ENCODE measurements around the gene ADGRG3. TPM values are rescaled to one million over a fixed set of nuclear protein-coding genes. Genes with fewer than 3 reads are reported as not detected.
A peak's percentile ranks its signal among the peaks of the same experiment; 100 is the strongest.

The ADGRG3 gene
- total and polyA plus RNA-seq, 2 of the 13 experiments (the other 11 are each of a cell fraction or from before 2014, with no cell fraction given): 2.7 to 11.8 TPM

DNA sequence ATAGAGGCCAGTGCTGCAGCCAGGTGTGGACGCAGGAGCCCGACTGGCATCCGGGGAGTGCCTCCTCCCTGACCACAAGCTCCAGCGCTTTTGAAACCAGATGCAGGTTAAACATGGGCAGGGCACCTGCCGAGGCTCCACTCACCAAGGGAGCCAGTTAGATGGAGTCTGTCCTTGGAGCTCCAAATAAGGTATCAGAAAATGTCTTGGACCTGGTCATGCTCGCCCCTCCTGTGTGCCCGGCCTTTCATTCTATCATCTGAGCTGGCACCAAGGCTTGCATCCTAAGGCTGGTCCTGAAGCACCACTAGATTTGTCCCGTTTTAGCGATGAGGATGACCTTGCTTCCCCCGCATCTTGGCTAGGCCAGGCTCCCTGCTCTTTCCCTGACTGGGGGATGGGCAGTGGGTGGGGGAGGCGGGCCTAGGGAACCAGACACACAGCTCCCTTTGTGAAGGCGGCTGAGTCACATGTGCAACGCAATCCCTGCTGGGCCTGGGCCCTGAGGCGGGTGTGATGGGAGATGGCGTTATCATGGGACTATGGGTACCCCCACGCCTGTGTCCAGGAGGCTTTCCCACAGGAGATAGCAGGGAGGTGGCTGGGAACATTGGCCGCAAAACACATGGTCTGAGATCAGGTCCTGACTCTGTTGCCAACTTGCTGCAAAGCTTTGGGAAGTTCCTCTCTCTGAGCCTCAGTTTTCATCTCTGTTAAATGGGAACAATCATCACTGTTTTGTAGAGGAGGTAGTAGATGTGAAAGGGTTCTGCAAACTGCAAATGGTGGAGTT lies 44.7 kb upstream of the ADGRG3 start (continued):
- TF ChIP-seq, protein P1, sequence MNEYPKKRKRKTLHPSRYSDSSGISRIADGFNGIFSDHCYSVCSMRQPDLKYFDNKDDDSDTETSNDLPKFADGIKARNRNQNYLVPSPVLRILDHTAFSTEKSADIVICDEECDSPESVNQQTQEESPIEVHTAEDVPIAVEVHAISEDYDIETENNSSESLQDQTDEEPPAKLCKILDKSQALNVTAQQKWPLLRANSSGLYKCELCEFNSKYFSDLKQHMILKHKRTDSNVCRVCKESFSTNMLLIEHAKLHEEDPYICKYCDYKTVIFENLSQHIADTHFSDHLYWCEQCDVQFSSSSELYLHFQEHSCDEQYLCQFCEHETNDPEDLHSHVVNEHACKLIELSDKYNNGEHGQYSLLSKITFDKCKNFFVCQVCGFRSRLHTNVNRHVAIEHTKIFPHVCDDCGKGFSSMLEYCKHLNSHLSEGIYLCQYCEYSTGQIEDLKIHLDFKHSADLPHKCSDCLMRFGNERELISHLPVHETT (CRISPR knock-in tag; conservative IDR thresholded peaks at IDR 0.05): no peak
- TF ChIP-seq, protein P2, sequence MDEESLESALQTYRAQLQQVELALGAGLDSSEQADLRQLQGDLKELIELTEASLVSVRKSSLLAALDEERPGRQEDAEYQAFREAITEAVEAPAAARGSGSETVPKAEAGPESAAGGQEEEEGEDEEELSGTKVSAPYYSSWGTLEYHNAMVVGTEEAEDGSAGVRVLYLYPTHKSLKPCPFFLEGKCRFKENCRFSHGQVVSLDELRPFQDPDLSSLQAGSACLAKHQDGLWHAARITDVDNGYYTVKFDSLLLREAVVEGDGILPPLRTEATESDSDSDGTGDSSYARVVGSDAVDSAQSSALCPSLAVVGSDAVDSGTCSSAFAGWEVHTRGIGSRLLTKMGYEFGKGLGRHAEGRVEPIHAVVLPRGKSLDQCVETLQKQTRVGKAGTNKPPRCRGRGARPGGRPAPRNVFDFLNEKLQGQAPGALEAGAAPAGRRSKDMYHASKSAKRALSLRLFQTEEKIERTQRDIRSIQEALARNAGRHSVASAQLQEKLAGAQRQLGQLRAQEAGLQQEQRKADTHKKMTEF (CRISPR knock-in tag; IDR thresholded peaks at IDR 0.05): 0 out of 2 replicates have a peak, but pooled peaks have one; percentile 10
- TF ChIP-seq, protein P3, sequence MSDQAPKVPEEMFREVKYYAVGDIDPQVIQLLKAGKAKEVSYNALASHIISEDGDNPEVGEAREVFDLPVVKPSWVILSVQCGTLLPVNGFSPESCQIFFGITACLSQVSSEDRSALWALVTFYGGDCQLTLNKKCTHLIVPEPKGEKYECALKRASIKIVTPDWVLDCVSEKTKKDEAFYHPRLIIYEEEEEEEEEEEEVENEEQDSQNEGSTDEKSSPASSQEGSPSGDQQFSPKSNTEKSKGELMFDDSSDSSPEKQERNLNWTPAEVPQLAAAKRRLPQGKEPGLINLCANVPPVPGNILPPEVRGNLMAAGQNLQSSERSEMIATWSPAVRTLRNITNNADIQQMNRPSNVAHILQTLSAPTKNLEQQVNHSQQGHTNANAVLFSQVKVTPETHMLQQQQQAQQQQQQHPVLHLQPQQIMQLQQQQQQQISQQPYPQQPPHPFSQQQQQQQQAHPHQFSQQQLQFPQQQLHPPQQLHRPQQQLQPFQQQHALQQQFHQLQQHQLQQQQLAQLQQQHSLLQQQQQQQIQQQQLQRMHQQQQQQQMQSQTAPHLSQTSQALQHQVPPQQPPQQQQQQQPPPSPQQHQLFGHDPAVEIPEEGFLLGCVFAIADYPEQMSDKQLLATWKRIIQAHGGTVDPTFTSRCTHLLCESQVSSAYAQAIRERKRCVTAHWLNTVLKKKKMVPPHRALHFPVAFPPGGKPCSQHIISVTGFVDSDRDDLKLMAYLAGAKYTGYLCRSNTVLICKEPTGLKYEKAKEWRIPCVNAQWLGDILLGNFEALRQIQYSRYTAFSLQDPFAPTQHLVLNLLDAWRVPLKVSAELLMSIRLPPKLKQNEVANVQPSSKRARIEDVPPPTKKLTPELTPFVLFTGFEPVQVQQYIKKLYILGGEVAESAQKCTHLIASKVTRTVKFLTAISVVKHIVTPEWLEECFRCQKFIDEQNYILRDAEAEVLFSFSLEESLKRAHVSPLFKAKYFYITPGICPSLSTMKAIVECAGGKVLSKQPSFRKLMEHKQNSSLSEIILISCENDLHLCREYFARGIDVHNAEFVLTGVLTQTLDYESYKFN (CRISPR knock-in tag; conservative IDR thresholded peaks at IDR 0.05): 0 out of 2 replicates have a peak, but pooled peaks have one; percentile 18
- TF ChIP-seq ZNF10 (CRISPR knock-in tag; IDR thresholded peaks at IDR 0.05; ENCODE audit: borderline replicate concordance, low read depth) (no peak), ZNF781 (CRISPR knock-in tag; IDR thresholded peaks at IDR 0.05; ENCODE audit: borderline replicate concordance, not compliant biosample characterization) (no peak), ZNF644 (CRISPR knock-in tag; IDR thresholded peaks at IDR 0.05; ENCODE audit: low read depth) (peak; percentile 16; the same call in 1 of the 2 replicates), HMGA1 (CRISPR knock-in tag; conservative IDR thresholded peaks at IDR 0.05) (no peak), CHD4 (IDR thresholded peaks at IDR 0.05; ENCODE audit: borderline replicate concordance, low read length) (peak; percentile 100; the same call in 1 of the 2 replicates), EP300 (IDR thresholded peaks at IDR 0.05; ENCODE audit: low read depth in 2 of 2, low read length in 2 of 2) (peak; percentile 49 to 88; a peak in 2 of 4 replicates), EP300 (CRISPR knock-in tag; IDR thresholded peaks at IDR 0.05; ENCODE audit: borderline replicate concordance) (no peak), HCFC1 (IDR thresholded peaks at IDR 0.05; ENCODE audit: low read depth, low read length) (no peak), SKI (IDR thresholded peaks at IDR 0.05; ENCODE audit: partially characterized antibody) (peak; percentile 44), ESRRA (CRISPR knock-in tag; IDR thresholded peaks at IDR 0.05; ENCODE audit: low read depth) (no peak), CBX5 (CRISPR knock-in tag; IDR thresholded peaks at IDR 0.05; ENCODE audit: borderline replicate concordance) (peak; percentile 14; the same call in 1 of the 2 replicates), ZNF768 (CRISPR knock-in tag; IDR thresholded peaks at IDR 0.05) (peak; percentile 2), ADNP (CRISPR knock-in tag; IDR thresholded peaks at IDR 0.05) (peak; percentile 97), SSRP1 (CRISPR knock-in tag; IDR thresholded peaks at IDR 0.05) (0 out of 2 replicates have a peak, but pooled peaks have one; percentile 84), ATF7-NPFF (CRISPR knock-in tag; IDR thresholded peaks at IDR 0.05; ENCODE audit: low read depth) (no peak), GTF2F1 (IDR thresholded peaks at IDR 0.05; ENCODE audit: low read length) (no peak)
- TF ChIP-seq, protein P4, sequence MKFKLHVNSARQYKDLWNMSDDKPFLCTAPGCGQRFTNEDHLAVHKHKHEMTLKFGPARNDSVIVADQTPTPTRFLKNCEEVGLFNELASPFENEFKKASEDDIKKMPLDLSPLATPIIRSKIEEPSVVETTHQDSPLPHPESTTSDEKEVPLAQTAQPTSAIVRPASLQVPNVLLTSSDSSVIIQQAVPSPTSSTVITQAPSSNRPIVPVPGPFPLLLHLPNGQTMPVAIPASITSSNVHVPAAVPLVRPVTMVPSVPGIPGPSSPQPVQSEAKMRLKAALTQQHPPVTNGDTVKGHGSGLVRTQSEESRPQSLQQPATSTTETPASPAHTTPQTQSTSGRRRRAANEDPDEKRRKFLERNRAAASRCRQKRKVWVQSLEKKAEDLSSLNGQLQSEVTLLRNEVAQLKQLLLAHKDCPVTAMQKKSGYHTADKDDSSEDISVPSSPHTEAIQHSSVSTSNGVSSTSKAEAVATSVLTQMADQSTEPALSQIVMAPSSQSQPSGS (CRISPR knock-in tag; IDR thresholded peaks at IDR 0.05): peak; percentile 44; the same call in 1 of the 2 replicates
- TF ChIP-seq, protein P5, sequence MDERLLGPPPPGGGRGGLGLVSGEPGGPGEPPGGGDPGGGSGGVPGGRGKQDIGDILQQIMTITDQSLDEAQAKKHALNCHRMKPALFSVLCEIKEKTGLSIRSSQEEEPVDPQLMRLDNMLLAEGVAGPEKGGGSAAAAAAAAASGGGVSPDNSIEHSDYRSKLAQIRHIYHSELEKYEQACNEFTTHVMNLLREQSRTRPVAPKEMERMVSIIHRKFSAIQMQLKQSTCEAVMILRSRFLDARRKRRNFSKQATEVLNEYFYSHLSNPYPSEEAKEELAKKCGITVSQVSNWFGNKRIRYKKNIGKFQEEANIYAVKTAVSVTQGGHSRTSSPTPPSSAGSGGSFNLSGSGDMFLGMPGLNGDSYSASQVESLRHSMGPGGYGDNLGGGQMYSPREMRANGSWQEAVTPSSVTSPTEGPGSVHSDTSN (CRISPR knock-in tag; IDR thresholded peaks at IDR 0.05): no peak

All from HepG2 (cell line).